ENCODE results near the gene SGPP2.
"Not testable (repeated sequence)": the region's sequence is repeated elsewhere in the genome, so short reads cannot be mapped to it uniquely, and the experiment has no call there.

SGPP2 gene

GRCh38 chr2:222532315-222532714 is 108.0 kb downstream of the SGPP2 start:
- DNase-seq: no peak

GRCh38 chr2:222535477-222535876 is 111.1 kb downstream of the SGPP2 start:
- DNase-seq: no peak

GRCh38 chr2:222538535-222538934 is 114.2 kb downstream of the SGPP2 start:
- DNase-seq: no peak

GRCh38 chr2:222544661-222545060 is 120.3 kb downstream of the SGPP2 start:
- no peak for DNase-seq

GRCh38 chr2:222545823-222546795 is 121.8 kb downstream of the SGPP2 start:
- DNase-seq: no peak

- no peak for DNase-seq
These were observed 122.7 kb downstream of the SGPP2 start for GRCh38 chr2:222547083-222547482.

GRCh38 chr2:222548992-222549391 is 124.6 kb downstream of the SGPP2 start:
- peak in 1 of 2 donors; percentile 6 for DNase-seq

- DNase-seq: no peak
These were observed 130.2 kb downstream of the SGPP2 start for GRCh38 chr2:222554517-222554916.

- DNase-seq: no peak
These were observed 136.8 kb downstream of the SGPP2 start for GRCh38 chr2:222561151-222561550.

GRCh38 chr2:222561817-222562645 is 137.7 kb downstream of the SGPP2 start:
- peak in 1 of 2 donors; percentile 29 for DNase-seq

GRCh38 chr2:222563106-222563718 is 138.9 kb downstream of the SGPP2 start:
- DNase-seq: peak in 1 of 2 donors; percentile 16

GRCh38 chr2:222563936-222564335 is 139.6 kb downstream of the SGPP2 start:
- DNase-seq: no peak

GRCh38 chr2:222566229-222566628 is 141.9 kb downstream of the SGPP2 start:
- no peak for DNase-seq

GRCh38 chr2:222568865-222569264 is 144.5 kb downstream of the SGPP2 start:
- no peak for DNase-seq

- peak in 1 of 2 donors; percentile 53 for DNase-seq
These were observed 145.5 kb downstream of the SGPP2 start for GRCh38 chr2:222569826-222570225.

- DNase-seq: no peak
These were observed 147.9 kb downstream of the SGPP2 start for GRCh38 chr2:222572264-222572721.

- DNase-seq: peak in 1 of 2 donors; percentile 21
These were observed 148.4 kb downstream of the SGPP2 start for GRCh38 chr2:222572751-222573174.

- no peak for DNase-seq
These were observed 151.3 kb downstream of the SGPP2 start for GRCh38 chr2:222575618-222576017.

GRCh38 chr2:222576171-222577081 is 152.1 kb downstream of the SGPP2 start:
- DNase-seq: no peak

GRCh38 chr2:222577341-222577740 is 153.0 kb downstream of the SGPP2 start:
- DNase-seq: no peak

GRCh38 chr2:222582928-222583327 is 158.6 kb downstream of the SGPP2 start:
- DNase-seq: no peak

- DNase-seq: not testable (repeated sequence)
These were observed 160.2 kb downstream of the SGPP2 start for GRCh38 chr2:222584589-222584988.

All from hippocampal formation (tissue), 2 donors.